HEK293 (cell line): ENCODE results near the gene ROBO1.

Source experiments
- CTCF ChIA-PET: fragments of 350-600 bp; formaldehyde crosslinking; extraction: SDS; loops from one replicate; lab custom pipeline; 2021; ENCODE audit warnings: antibody characterized with exemption; lab: Yijun Ruan, JAX
- POLR2A ChIA-PET: fragments of 300-600 bp; formaldehyde crosslinking; extraction: SDS; loops from one replicate; lab custom pipeline; 2020; ENCODE audit warnings: antibody characterized with exemption, inconsistent platforms; lab: Yijun Ruan, JAX
- H3K27ac ChIP-seq: fragments of 200-500 bp; sonication (Bioruptor generic); 2 replicates; pipeline ENCODE4 v1.5.1; 2014; ENCODE audit warnings: low read depth, low read length, control low read depth, inconsistent platforms; ENCODE audit errors: extremely low read depth
- H3K36me3 ChIP-seq, 2 experiments: fragments of 200-500 bp in 1 of 2; sonication (Bioruptor generic) in 1 of 2; 1 replicate in 1 of 2; 2 replicates in 1 of 2; pipeline ENCODE4 v1.5.1; 2014 to 2017; ENCODE audit warnings: inconsistent platforms in 2 of 2, low read length in 2 of 2; ENCODE audit not compliant: control insufficient read depth in 2 of 2, insufficient read depth in 1 of 2
- H3K4me1 ChIP-seq: fragments of 200-500 bp; sonication (Bioruptor generic); 2 replicates; pipeline ENCODE4 v1.5.1; 2014; ENCODE audit warnings: mild to moderate bottlenecking, low read length, inconsistent platforms; ENCODE audit not compliant: control insufficient read depth, insufficient read depth
- H3K4me3 ChIP-seq: 2 replicates; pipeline ENCODE4 v1.5.1; 2011; ENCODE audit warnings: low read depth, mild to moderate bottlenecking, control low read depth, low read length, moderate library complexity
- H3K9me3 ChIP-seq: fragments of 200-500 bp; sonication (Bioruptor generic); 2 replicates; pipeline ENCODE4 v1.5.1; 2014; ENCODE audit warnings: low read depth, low read length, inconsistent platforms; ENCODE audit not compliant: control insufficient read depth, insufficient read depth
- CTCF ChIP-seq: fragments of 450-650 bp; formaldehyde crosslinking; IDR thresholded peaks from 2 replicates; pipeline ENCODE4 v1.5.1; 2016; ENCODE audit warnings: missing biosample characterization, missing genetic modification characterization
- HOXA7 ChIP-seq: sonication (generic); formaldehyde crosslinking; IDR thresholded peaks from 2 replicates; pipeline ENCODE4 v1.8.1; 2022; ENCODE audit warnings: missing genetic modification reagents, borderline replicate concordance
- KLF1 ChIP-seq: fragments of 450-650 bp; formaldehyde crosslinking; IDR thresholded peaks from 2 replicates; pipeline ENCODE4 v1.5.1; 2016; ENCODE audit warnings: missing biosample characterization, missing genetic modification characterization
- MYNN ChIP-seq: fragments of 450-650 bp; formaldehyde crosslinking; IDR thresholded peaks from 2 replicates; pipeline ENCODE4 v1.5.1; 2016; ENCODE audit warnings: missing biosample characterization, missing genetic modification characterization, borderline replicate concordance
- REST ChIP-seq: fragments of 450-650 bp; formaldehyde crosslinking; IDR thresholded peaks from 2 replicates; pipeline ENCODE4 v1.5.1; 2016; ENCODE audit warnings: missing biosample characterization, missing genetic modification characterization
- YY2 ChIP-seq: fragments of 450-650 bp; formaldehyde crosslinking; IDR thresholded peaks from 2 replicates; pipeline ENCODE4 v1.5.1; 2016; ENCODE audit warnings: missing biosample characterization, missing genetic modification characterization
- ZBTB1 ChIP-seq: fragments of 450-650 bp; formaldehyde crosslinking; IDR thresholded peaks from 2 replicates; pipeline ENCODE4 v1.5.1; 2016; ENCODE audit warnings: missing biosample characterization, missing genetic modification characterization
- ZNF155 ChIP-seq: fragments of 450-650 bp; formaldehyde crosslinking; IDR thresholded peaks from 2 replicates; pipeline ENCODE4 v1.5.1; 2016; ENCODE audit warnings: missing biosample characterization, missing genetic modification characterization
- ZNF157 ChIP-seq: fragments of 450-650 bp; formaldehyde crosslinking; IDR thresholded peaks from 2 replicates; pipeline ENCODE4 v1.5.1; 2016; ENCODE audit warnings: missing biosample characterization, missing genetic modification characterization
- ZNF174 ChIP-seq: fragments of 450-650 bp; formaldehyde crosslinking; IDR thresholded peaks from 2 replicates; pipeline ENCODE4 v1.5.0; 2017; ENCODE audit warnings: missing biosample characterization, mild to moderate bottlenecking, missing genetic modification characterization
- ZNF19 ChIP-seq: fragments of 450-650 bp; formaldehyde crosslinking; IDR thresholded peaks from 2 replicates; pipeline ENCODE4; 2016; ENCODE audit warnings: missing biosample characterization, missing genetic modification characterization, low read depth
- ZNF214 ChIP-seq: fragments of 450-650 bp; formaldehyde crosslinking; IDR thresholded peaks from 2 replicates; pipeline ENCODE4 v1.5.1; 2017; ENCODE audit warnings: missing biosample characterization, mild to moderate bottlenecking, missing genetic modification characterization, borderline replicate concordance
- ZNF341 ChIP-seq: fragments of 450-650 bp; formaldehyde crosslinking; IDR thresholded peaks from 2 replicates; pipeline ENCODE4; 2016; ENCODE audit warnings: low read depth, missing biosample characterization, missing genetic modification characterization
- ZNF391 ChIP-seq: fragments of 450-650 bp; formaldehyde crosslinking; IDR thresholded peaks from 2 replicates; pipeline ENCODE4 v1.5.1; 2016; ENCODE audit warnings: low read depth, missing biosample characterization, missing genetic modification characterization, borderline replicate concordance
- ZNF501 ChIP-seq: fragments of 450-650 bp; formaldehyde crosslinking; IDR thresholded peaks from 2 replicates; pipeline ENCODE4 v1.5.1; 2016; ENCODE audit warnings: missing biosample characterization, missing genetic modification characterization
- ZNF558 ChIP-seq: fragments of 450-650 bp; formaldehyde crosslinking; IDR thresholded peaks from 2 replicates; pipeline ENCODE4 v1.5.1; 2016; ENCODE audit warnings: missing biosample characterization, missing genetic modification characterization
- ZNF596 ChIP-seq: fragments of 450-650 bp; IDR thresholded peaks from 2 replicates; pipeline ENCODE4 v1.5.0; 2018; ENCODE audit warnings: missing biosample characterization, mild to moderate bottlenecking, missing genetic modification characterization, moderate library complexity
- ZNF768 ChIP-seq: fragments of 450-650 bp; formaldehyde crosslinking; IDR thresholded peaks from 2 replicates; pipeline ENCODE4 v1.5.1; 2018; ENCODE audit warnings: missing biosample characterization, mild to moderate bottlenecking, missing genetic modification characterization
- TF ChIP-seq, protein P1 (sequence below): fragments of 450-650 bp; formaldehyde crosslinking; optimal IDR thresholded peaks from 2 replicates; pipeline ENCODE3; 2016; ENCODE audit warnings: missing biosample characterization, mild to moderate bottlenecking, missing genetic modification characterization
- TF ChIP-seq, protein P2 (sequence below): fragments of 450-650 bp; formaldehyde crosslinking; IDR thresholded peaks from 2 replicates; pipeline ENCODE4 v1.5.1; 2016; ENCODE audit warnings: missing biosample characterization, missing genetic modification characterization

The ROBO1 gene

DNA sequence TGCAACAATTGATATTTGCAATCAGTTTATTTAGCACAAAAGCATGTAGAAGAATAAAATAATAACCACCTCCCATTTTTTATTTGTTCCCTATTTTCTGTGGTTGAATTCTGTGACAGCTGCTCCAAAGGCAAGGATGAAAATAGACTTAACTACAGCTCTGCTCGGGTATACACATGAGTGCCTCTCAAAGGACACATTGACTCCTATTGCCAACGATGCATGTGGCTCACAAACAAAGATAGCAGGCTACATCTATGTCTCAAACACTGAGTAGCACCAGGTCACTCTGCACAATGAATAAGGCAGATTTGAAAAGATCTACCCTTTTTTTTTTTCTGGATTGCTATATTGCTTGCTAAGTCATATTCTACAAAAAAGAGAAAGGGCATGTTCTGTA, 612.9 kb downstream of the ROBO1 start:
- Histone ChIP-seq H3K27ac (no peak overlapping the region), H3K4me1 (no peaks in the 10 kb centered on the region), H3K4me3 (no peak overlapping the region), H3K9me3 (no peaks in the 10 kb centered on the region), H3K36me3 (no peaks in the 10 kb centered on the region)
- ChIA-PET POLR2A (no interaction called here), CTCF (interaction anchor here (1.0 kb wide), 1 partner anchor 207 kb away, joined by 6 read pairs; no protein-coding TSS in a partner anchor)
- TF ChIP-seq ZNF391 (tag by site-specific recombination) = no peak
- TF ChIP-seq REST (tag by site-specific recombination) = no peak
- TF ChIP-seq ZNF155 (tag by site-specific recombination) = no peak
- TF ChIP-seq, protein P1, sequence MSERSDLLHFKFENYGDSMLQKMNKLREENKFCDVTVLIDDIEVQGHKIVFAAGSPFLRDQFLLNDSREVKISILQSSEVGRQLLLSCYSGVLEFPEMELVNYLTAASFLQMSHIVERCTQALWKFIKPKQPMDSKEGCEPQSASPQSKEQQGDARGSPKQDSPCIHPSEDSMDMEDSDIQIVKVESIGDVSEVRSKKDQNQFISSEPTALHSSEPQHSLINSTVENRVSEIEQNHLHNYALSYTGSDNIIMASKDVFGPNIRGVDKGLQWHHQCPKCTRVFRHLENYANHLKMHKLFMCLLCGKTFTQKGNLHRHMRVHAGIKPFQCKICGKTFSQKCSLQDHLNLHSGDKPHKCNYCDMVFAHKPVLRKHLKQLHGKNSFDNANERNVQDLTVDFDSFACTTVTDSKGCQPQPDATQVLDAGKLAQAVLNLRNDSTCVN (tag by site-specific recombination) = no peak
- TF ChIP-seq ZNF19 (tag by site-specific recombination) = no peak
- TF ChIP-seq MYNN (tag by site-specific recombination) = no peak
- TF ChIP-seq ZNF501 (tag by site-specific recombination) = no peak
- TF ChIP-seq KLF1 (tag by site-specific recombination) = no peak
- no peak for TF ChIP-seq ZNF157 (tag by site-specific recombination)
- no peak for TF ChIP-seq ZBTB1 (tag by site-specific recombination)
- no peak for TF ChIP-seq ZNF174 (tag by site-specific recombination)

GRCh38 chr3:79148786-79149185, 619.0 kb downstream of the ROBO1 start:
- H3K4me1 ChIP-seq = no peaks in the 10 kb centered on the region
- POLR2A ChIA-PET = no interaction called here
- TF ChIP-seq HOXA7 (CRISPR knock-in tag) (no peak), CTCF (no peak), ZNF596 (tag by site-specific recombination) (no peak), YY2 (tag by site-specific recombination) (no peak), ZNF157 (tag by site-specific recombination) (no peak), ZNF341 (tag by site-specific recombination) (no peak), ZNF558 (tag by site-specific recombination) (no peak), ZNF768 (tag by site-specific recombination) (no peak), REST (tag by site-specific recombination) (no peak), ZNF214 (no peak)
- TF ChIP-seq, protein P2, sequence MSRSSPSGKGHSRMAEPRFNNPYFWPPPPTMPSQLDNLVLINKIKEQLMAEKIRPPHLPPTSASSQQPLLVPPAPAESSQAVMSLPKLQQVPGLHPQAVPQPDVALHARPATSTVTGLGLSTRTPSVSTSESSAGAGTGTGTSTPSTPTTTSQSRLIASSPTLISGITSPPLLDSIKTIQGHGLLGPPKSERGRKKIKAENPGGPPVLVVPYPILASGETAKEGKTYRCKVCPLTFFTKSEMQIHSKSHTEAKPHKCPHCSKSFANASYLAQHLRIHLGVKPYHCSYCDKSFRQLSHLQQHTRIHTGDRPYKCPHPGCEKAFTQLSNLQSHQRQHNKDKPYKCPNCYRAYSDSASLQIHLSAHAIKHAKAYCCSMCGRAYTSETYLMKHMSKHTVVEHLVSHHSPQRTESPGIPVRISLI (tag by site-specific recombination) = no peak
- H3K36me3 ChIP-seq = no peaks in the 10 kb centered on the region
- no peak overlapping the region for H3K27ac ChIP-seq
- H3K4me3 ChIP-seq = no peak overlapping the region
- CTCF ChIA-PET = no interaction called here
- H3K9me3 ChIP-seq = no peaks in the 10 kb centered on the region
